ENCODE measurements around the gene SERPINI1.

Gene SERPINI1

DNA sequence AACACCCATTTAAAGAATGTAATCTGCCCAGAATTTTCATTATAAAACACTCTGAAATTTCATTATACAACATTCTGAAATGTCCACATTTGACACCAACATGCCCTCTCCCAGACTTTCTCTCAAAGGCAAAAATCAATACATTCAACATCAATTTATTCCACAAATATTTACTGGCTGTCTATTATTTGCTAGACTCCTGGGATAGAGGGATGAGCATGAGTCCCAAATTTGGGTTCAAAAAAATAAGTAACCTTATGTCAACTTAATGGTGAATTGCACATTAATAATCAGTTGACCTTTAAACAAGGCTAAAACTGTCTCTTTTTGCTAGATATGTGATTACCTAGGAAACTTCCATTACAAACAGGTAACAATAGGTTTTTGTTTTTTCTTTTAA is 109.0 kb downstream of the SERPINI1 start:
- no peak for DNase-seq (ENCODE audit: low read depth in 3 of 3, low spot score in 1 of 3)

DNA sequence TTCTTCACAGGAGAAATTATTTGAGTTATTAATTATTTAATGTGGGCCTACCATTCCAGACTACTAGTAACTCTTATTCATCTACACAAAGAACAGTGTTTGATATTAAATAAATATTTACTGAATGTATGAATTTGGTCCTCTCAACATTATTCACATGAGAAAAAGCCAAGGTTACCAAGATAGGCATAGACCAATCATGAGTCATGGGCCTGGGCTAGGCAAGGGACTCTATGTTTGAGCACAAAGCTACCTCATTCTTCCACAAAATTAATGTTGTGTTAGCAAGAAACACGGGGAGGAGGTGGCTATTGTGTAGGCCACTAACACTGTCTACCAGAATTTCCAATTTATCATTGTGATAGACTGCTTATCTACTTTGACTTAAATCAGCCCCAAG is 115.7 kb downstream of the SERPINI1 start:
- DNase-seq (ENCODE audit: low read depth in 3 of 3, low spot score in 1 of 3) = no peak

DNA sequence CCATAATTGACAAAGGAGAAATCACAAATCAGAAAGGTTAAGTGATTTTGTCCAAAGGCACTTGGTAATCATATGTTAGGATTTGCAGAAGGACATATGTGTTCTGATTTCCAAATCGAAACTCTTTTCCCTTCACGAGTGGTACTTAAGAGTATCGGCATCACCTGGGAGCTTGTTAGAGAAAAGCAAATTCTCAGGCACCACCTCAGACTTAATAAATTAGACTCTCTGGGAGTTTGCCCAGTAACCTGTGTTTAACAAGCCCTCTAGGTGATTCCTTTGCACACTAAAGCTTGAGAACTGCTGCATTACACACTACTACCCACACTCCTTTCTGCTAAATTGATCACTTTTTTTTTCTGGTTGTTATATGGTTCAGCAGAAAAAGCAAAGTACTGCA is 116.2 kb downstream of the SERPINI1 start:
- DNase-seq (ENCODE audit: low read depth in 3 of 3, low spot score in 1 of 3) = no peak

DNA sequence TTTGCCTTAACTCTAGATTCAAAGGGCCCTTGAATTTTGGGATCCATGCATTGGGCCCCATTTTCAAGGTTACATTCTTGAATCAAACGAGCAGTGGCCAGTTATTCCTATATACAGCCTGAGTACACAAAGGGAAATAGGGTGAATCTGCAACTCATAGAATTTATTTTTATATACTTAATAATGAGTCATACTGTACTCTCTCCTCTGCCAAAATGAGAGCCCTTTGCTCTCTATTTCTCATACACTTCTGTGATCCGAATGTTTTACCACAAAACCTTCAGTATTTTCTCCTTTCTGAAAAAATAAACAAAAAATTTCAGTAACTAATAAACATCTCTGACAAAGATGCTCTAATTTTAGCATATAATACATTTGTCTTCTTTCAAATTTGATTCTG is 116.7 kb downstream of the SERPINI1 start:
- no peak for DNase-seq (ENCODE audit: low read depth in 3 of 3, low spot score in 1 of 3)

DNA sequence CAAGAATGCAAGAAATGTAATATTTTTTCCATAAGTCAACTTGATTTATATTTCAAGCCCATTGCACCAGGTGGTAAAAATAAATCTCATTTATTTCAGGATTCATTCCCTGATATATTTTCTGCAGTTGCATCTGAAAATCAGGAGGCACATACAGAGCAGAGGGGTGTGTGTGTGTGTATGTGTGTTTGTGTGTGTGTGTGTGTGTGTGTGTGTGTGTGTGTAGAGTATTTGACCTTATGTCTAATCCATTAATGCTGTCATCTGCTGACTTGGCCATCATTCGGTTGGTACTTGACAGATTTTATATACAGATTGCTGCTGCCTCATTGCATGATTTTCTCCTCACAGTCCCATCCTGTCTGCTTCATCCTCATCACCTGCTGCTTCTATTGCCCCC is 118.5 kb downstream of the SERPINI1 start:
- no peak for DNase-seq (ENCODE audit: low read depth in 3 of 3, low spot score in 1 of 3)

DNA sequence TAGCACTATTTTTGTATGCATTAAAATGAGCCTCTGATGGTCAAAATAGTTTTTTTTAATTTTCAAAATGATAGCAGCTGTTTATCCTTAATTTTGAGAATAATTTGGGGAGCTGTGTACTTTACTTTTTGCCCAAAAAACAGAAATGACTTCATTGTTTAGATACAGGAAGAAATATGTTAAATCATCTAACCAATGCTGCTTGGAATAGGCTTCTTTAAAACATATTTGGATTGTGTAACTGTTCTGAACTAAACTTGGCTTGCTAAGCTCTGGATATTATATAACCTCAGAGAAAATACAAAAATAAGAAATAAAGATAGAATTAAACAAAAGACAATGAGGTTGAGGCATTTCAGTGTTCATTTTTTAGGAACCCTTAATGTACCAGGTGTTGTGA is 119.3 kb downstream of the SERPINI1 start:
- DNase-seq (ENCODE audit: low read depth in 3 of 3, low spot score in 1 of 3) = no peak

DNA sequence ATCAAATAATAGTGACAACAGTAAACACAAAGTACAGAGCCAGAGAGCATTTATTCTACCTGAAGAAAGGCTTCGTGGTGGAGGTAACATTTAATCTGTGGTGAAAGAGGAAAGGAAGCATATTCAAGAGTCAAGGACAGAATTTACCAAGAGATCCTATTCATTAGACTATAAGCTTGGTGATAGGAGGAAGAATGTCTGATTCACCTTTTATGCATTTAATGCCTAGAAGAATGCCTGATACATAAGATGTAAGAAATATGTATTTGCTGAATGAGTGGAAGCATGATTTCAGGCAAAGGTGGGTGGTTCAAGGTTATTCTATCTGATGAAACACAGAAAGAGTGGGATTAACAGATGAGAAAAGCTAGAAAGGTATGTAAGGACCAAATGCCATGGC is 119.8 kb downstream of the SERPINI1 start:
- DNase-seq (ENCODE audit: low read depth in 3 of 3, low spot score in 1 of 3) = no peak

DNA sequence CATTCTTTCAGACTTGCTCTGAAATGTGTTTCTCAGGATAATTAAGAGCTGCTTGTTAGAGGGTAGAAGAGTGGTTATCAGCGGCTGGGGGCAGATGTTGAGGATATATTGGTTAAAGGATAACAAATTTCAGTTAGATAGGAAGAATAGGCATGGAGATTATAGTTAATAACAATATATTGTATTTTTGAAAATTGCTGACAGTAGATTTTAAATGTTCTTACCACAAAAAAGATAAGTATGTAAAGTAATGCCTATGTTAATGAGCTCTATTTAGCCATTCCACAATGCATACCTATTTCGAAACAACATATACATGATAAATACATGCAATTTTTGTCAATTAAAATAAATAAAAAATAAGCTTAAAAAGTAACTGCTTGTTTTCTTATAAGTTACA is 123.3 kb downstream of the SERPINI1 start:
- DNase-seq (ENCODE audit: low read depth in 3 of 3, low spot score in 1 of 3) = no peak

DNA sequence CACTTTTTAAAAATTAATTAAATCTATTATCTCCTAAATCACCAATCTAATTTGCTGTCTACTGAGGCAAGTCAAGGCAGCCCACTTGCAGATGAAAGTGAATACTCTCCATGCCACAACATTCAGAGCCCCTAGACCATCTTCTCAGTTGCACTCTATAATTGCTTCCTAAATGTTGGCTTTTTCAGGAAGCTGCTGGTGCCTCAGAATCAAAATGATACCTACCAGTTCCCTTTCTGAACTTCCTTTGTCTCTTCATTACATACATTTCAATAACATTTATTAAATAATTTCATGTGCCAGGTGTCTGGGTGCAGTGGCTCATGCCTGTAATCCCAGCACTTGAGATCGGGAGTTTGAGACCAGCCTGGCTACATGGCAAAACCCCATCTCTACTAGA is 124.1 kb downstream of the SERPINI1 start:
- DNase-seq (ENCODE audit: low read depth in 3 of 3, low spot score in 1 of 3) = no peak

DNA sequence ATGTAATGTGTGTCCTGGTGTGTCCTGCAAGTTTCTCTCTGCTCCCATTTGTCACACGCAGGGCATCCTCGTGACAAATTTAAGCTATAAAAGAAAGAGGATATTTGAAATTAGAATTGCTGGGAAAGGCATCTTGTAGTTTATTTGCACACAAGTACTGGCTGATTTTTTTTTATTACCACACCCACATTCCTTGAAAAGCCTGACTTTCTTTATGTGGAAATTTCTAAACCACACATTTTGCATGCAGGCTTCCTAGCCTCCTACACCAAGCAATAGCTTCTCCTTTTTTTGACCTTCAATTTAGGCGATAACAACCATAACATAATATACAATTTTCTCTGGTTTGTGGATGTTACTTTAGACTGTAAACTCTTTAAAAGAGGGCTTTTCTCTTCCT is 126.1 kb downstream of the SERPINI1 start:
- no peak for DNase-seq (ENCODE audit: low read depth in 3 of 3, low spot score in 1 of 3)

DNA sequence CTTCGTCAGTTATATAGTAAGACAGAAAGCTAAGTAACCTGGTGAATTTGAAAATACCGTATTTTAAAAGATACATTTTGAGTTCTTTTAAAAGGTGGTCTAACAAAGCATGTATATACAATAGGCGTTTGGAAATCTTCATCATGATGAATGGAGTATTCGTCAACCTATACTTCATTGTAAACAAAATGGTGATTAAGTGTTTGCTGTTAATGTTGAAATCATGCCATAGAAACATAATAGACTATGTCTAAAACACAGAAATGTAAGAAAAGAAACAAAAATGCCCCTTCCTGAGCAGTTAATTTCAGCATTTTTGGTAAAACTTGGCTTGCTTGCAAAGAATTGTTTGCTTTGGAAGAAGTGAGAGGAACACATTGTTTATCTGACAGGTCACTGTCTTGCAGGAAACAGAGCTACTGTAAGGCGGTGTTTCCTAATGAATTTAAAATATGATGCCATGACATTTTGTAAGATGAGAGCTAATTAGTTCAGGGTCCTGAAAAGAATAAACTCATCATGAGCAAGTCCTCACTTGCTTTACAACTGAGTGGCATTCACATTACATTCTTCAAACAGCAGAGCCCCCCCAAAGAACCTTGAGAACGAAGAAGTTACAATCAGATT is 126.7 kb downstream of the SERPINI1 start:
- DNase-seq (ENCODE audit: low read depth in 3 of 3, low spot score in 1 of 3) = no peak

DNA sequence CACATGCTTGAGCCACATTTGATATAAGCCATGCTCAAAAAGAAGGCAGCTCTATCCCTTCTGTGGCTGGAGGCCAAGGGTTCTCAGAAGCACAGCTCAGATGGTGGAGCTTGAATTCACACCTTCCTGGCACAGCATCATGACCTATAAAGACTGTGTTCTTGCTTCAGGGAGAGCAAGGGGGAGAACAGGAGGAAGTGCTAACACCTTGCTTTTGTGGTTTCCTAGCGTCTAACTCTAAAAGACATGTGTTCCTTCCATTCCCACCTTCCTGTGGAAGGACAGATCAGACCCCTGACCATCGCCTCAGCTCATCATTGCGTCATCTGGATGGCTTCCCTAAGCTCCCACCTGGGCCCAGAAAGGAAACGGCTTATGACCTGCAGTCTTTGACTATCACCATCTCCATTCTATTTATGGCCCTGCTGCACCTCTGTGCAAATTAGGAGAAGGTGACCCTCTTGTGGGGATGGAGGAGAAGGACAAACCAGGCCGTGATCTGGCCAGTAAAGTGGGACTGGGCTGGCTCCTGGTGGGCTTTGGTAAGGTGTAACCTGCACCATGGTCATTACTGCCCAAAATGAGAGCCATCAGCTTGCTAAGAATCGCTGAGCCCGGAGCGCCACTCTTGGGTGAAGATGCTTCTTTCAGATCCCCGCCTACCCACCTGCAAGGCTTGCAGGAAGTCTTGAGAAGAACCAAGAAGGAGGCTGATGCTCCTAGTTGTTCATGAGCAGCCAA is 128.5 kb downstream of the SERPINI1 start:
- DNase-seq (ENCODE audit: low read depth in 3 of 3, low spot score in 1 of 3) = no peak

DNA sequence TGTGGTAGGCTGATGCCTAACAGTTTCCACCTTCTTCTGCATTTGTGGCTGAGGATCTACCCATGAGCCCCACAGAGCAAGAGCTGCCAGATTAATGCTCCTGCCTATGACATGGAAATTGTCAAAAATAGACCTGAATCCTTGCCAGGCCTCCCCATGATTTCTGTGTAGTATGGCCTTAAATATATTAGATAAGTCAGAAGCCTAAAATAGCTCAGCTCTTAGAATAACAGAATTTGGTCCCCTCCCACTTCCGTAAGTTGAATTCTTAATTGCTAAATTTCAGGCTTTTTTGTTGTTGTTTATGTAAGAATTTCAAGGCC is 129.0 kb downstream of the SERPINI1 start:
- DNase-seq (ENCODE audit: low read depth in 3 of 3, low spot score in 1 of 3) = no peak

DNA sequence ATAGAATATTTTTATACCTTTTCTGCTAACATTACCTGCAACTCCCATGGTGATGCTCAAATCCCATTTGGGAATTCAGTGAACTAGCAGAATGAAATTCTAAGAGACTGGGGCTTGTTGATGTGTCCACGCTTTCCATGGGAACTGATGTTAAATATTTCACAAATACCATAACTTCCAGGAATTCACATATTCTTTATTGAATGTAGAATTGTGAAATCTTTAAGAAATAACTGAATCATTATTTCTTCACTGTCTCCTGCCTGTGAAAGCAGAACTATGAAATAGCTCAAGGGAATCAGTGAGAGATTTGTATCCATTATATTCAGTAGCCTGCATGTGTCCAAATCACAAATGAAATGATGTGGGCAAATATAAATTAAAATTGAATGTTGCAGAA is 130.8 kb downstream of the SERPINI1 start:
- no peak for DNase-seq (ENCODE audit: low read depth in 3 of 3, low spot score in 1 of 3)

DNA sequence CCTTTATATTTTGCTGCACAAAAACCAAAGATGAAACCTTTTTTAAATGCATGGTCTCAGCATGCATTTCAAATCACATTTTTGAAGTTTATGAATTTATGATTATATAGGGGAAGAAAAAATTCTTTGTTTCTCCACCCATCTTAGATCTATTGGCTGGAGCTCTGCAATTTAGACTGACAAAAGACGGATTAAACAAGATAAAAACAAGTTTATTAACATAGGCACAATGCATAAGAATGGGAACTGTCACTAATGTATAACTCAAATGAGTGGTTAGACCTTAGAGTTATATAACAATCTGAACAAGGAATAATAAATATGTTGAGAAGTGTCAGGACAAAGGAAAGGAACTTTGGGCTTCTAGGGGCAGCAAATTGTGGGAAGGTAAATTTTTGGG is 132.5 kb downstream of the SERPINI1 start:
- DNase-seq (ENCODE audit: low read depth in 3 of 3, low spot score in 1 of 3) = no peak

DNA sequence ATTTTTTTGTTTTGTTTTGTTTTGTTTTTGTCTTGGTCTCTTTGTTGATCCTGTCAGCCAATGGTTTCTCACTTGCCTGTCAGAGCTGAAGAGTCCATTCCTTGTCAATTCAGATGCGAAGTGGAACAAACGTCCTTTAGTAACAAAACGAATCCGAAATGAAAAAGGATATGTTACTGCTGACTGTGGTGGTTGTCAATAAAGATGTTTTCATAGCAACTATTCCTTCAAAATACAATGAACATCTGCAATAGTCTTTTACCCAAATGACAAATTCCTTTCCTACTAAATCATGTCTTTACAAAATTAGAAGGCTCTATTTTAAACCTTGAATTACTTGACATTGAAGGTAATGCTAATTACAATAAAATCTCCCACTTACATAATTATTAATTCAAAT is 134.7 kb downstream of the SERPINI1 start:
- no peak for DNase-seq (ENCODE audit: low read depth in 3 of 3, low spot score in 1 of 3)

DNA sequence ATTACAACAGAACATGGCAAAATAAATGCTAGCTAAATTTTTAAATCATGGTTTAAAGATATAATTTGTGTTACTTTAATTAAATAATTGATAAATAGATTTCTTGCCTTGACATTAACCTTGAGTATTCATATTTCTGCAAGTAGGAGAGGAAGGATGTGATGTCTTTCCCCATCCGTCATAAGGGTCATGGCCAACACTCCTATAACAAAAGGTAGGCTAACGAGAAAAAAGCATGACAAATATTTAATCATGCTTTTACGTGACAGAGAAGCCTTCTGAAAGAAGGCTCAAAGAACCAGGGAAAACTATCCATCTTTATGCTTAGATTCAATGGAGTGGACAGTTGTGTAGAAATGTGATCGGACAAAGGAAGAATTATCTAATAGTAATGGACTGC is 135.2 kb downstream of the SERPINI1 start:
- DNase-seq (ENCODE audit: low read depth in 3 of 3, low spot score in 1 of 3) = no peak

DNA sequence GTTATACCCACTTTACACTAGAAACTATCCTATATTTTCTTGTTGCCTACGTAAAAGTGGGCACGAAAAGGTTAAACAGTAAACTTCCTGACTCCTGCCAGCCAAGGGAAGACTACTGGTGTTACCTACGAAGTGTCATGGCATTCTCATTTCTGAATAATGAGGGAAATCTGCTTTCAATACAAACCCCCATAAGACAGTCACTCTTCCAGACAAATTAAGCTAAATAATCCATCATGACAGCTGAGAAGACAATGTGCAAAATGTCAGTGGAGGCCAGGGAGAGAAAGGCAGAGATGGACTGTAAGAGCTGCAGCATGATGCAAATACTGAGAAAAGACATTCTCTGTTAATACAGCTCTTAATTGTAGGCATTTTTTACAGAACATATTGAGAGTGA is 136.5 kb downstream of the SERPINI1 start:
- no peak for DNase-seq (ENCODE audit: low read depth in 3 of 3, low spot score in 1 of 3)

DNA sequence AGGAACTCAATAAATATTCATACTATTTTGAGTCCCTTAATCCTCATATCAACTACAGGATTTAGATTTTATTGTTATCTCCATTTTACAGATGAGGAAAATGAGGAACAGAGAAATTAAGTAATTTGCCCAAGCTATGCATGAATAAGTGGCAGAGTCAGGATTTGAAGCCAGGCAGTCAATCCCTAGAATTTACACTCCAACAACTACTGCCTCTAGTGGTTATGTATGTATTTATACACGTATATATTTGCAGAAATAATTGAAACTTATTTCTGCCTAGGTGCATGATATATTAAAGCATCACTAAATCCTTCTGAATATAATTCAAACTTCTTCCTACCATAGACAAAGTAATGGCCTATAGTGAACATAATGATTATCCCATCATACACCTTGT is 137.4 kb downstream of the SERPINI1 start:
- DNase-seq (ENCODE audit: low read depth in 3 of 3, low spot score in 1 of 3) = no peak

DNA sequence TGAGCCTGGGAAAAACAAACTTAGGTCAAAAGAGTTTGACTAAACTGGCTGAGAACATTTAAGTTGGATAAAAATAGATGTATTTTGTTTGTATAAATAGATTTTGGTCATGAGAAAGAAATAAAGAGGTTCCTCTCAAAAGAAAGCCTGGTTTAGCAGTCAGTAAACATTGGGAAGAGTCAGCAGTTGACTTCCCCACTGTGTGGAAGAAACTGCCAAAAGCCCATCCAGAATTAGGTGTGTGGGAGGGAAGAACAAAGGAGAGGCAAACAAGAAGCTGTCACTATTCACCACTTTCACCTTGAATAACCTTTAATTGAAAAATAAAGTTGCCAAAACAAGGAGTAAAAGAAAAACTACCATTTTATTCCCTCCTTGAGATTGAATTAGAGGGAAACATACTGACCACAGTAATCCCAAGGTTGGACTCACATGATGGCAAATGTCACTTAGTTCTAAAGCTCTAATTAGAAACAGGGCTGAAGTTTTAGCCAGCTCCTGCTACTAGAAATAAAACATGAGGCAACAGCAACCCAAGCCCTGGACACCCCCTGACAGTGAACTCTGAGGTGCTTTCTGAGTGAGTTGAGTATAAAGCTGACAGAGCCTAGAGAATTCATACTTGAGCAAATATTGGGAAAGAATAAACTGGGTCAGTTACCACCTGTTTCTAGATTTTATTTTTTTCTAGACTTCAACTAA is 139.3 kb downstream of the SERPINI1 start:
- DNase-seq (ENCODE audit: low read depth in 3 of 3, low spot score in 1 of 3) = no peak

Measured in stimulated activated CD4-positive, alpha-beta T cell treated with anti-CD3 and anti-CD28 coated beads, TNF-alpha, amount 100 ng/mL, for 1 hour (primary cell).